ENCODE data around the gene CAMTA1. TPM values are rescaled to one million over a fixed set of nuclear protein-coding genes. Genes with fewer than 3 reads are reported as not detected.

CAMTA1 gene
- total RNA-seq, 1 experiment from 2014 or later, result 69.5 TPM

DNA sequence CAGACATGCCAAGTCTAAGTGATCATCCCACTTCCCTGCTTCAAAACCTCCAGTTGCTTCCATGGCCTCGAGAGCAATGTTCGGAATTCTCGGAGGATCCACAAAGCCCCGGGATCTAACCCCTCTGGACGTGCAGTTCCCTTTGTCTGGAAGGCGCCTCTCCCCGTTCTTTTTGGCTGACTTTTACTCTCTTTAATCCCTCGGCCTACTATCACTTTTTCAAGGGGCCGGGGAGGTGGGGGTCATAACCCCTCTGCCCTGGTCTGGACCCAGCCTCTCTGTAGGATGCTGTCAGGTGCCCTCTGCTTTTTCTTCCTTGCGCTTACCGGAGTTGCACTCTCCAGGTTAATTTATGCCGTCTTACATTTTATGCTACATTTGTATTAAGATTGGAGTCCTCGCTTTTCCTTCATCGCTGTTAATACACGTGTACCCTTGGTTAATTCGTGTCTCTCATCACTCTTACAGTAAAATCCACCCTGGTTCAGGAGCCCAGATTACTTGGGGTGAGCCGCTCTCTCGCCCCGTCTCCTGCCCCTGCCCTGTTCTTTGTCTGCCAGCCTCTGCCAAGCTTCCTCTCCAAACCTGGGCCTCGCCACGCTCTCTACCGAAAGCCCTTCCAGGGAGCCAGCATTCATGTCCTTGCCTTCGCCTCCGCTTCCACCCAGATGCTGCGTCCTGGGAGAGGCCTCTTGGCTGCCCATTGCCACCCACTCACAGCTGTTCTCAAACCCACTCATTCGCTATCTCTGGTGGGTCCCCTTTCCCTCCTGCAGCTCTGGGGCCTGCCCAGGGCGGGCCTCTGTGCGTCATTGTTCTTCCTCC, 448.6 kb downstream of the CAMTA1 start:
- Histone ChIP-seq H3K9ac (ENCODE audit: low read length) (no peak overlapping the region), H4K20me1 (ENCODE audit: insufficient read depth) (no peaks in the 10 kb centered on the region), H3K9me3 (ENCODE audit: control insufficient read depth in 1 of 2, insufficient read depth in 1 of 2, low read depth in 1 of 2, low read length in 2 of 2) (no peaks in the 10 kb centered on the region), H3K27me3 (ENCODE audit: insufficient read depth, low read length) (no peaks in the 10 kb centered on the region), H3K36me3 (ENCODE audit: control insufficient read depth in 1 of 2, insufficient read depth in 2 of 2, low read length in 2 of 2) (no peaks in the 10 kb centered on the region), H3K79me2 (ENCODE audit: insufficient read depth, low read length) (no peaks in the 10 kb centered on the region), H3K4me3 (replicated peaks in 1 of 2; ENCODE audit: low read depth in 1 of 2, low read length in 2 of 2) (no peak overlapping the region), H3K4me2 (ENCODE audit: low read length) (no peak overlapping the region), H2AFZ (ENCODE audit: low read depth, low read length, poor library complexity, severe bottlenecking) (no peak overlapping the region), H3K27ac (ENCODE audit: low read depth, low read length) (no peak overlapping the region), H3K9me2 (ENCODE audit: insufficient read depth) (no peaks in the 10 kb centered on the region), H3K4me1 (ENCODE audit: control insufficient read depth in 1 of 2, insufficient read depth in 2 of 2, low read length in 2 of 2) (peaks cover 1 to 3% of the 10 kb centered on the region in 2 experiments; a peak in 2 of 4 replicates)
- DNase-seq (ENCODE audit: low read depth, low spot score) (no peak), ATAC-seq (no peak)
- TF ChIP-seq FOSL1 (IDR thresholded peaks at IDR 0.05; ENCODE audit: low read depth) (no peak), ZNF274 (IDR thresholded peaks at IDR 0.05; ENCODE audit: low read depth, low read length) (no peak), EGR1 (IDR thresholded peaks at IDR 0.05; ENCODE audit: low read depth) (no peak), CEBPB (IDR thresholded peaks at IDR 0.05; ENCODE audit: low read depth) (no peak), POLR2A (IDR thresholded peaks at IDR 0.05; ENCODE audit: borderline replicate concordance, extremely low read depth, insufficient read depth, insufficient read length) (no peak), SP1 (IDR thresholded peaks at IDR 0.05; ENCODE audit: low read depth) (no peak), JUND (IDR thresholded peaks at IDR 0.05) (no peak), EZH2 (IDR thresholded peaks at IDR 0.05) (no peak), ATF3 (IDR thresholded peaks at IDR 0.05) (no peak), EZH2phosphoT487 (IDR thresholded peaks at IDR 0.05; ENCODE audit: borderline replicate concordance) (no peak), SIN3A (IDR thresholded peaks at IDR 0.05; ENCODE audit: low read depth) (no peak), ZFX (IDR thresholded peaks at IDR 0.05) (no peak)
- TF ChIP-seq, protein P1, sequence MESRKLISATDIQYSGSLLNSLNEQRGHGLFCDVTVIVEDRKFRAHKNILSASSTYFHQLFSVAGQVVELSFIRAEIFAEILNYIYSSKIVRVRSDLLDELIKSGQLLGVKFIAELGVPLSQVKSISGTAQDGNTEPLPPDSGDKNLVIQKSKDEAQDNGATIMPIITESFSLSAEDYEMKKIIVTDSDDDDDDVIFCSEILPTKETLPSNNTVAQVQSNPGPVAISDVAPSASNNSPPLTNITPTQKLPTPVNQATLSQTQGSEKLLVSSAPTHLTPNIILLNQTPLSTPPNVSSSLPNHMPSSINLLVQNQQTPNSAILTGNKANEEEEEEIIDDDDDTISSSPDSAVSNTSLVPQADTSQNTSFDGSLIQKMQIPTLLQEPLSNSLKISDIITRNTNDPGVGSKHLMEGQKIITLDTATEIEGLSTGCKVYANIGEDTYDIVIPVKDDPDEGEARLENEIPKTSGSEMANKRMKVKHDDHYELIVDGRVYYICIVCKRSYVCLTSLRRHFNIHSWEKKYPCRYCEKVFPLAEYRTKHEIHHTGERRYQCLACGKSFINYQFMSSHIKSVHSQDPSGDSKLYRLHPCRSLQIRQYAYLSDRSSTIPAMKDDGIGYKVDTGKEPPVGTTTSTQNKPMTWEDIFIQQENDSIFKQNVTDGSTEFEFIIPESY (IDR thresholded peaks at IDR 0.05; ENCODE audit: extremely low read depth, insufficient replicate concordance, low read length), result no peak
- TF ChIP-seq, protein P2, sequence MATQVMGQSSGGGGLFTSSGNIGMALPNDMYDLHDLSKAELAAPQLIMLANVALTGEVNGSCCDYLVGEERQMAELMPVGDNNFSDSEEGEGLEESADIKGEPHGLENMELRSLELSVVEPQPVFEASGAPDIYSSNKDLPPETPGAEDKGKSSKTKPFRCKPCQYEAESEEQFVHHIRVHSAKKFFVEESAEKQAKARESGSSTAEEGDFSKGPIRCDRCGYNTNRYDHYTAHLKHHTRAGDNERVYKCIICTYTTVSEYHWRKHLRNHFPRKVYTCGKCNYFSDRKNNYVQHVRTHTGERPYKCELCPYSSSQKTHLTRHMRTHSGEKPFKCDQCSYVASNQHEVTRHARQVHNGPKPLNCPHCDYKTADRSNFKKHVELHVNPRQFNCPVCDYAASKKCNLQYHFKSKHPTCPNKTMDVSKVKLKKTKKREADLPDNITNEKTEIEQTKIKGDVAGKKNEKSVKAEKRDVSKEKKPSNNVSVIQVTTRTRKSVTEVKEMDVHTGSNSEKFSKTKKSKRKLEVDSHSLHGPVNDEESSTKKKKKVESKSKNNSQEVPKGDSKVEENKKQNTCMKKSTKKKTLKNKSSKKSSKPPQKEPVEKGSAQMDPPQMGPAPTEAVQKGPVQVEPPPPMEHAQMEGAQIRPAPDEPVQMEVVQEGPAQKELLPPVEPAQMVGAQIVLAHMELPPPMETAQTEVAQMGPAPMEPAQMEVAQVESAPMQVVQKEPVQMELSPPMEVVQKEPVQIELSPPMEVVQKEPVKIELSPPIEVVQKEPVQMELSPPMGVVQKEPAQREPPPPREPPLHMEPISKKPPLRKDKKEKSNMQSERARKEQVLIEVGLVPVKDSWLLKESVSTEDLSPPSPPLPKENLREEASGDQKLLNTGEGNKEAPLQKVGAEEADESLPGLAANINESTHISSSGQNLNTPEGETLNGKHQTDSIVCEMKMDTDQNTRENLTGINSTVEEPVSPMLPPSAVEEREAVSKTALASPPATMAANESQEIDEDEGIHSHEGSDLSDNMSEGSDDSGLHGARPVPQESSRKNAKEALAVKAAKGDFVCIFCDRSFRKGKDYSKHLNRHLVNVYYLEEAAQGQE (IDR thresholded peaks at IDR 0.05; ENCODE audit: low read depth), result no peak
- TF ChIP-seq, protein P3, sequence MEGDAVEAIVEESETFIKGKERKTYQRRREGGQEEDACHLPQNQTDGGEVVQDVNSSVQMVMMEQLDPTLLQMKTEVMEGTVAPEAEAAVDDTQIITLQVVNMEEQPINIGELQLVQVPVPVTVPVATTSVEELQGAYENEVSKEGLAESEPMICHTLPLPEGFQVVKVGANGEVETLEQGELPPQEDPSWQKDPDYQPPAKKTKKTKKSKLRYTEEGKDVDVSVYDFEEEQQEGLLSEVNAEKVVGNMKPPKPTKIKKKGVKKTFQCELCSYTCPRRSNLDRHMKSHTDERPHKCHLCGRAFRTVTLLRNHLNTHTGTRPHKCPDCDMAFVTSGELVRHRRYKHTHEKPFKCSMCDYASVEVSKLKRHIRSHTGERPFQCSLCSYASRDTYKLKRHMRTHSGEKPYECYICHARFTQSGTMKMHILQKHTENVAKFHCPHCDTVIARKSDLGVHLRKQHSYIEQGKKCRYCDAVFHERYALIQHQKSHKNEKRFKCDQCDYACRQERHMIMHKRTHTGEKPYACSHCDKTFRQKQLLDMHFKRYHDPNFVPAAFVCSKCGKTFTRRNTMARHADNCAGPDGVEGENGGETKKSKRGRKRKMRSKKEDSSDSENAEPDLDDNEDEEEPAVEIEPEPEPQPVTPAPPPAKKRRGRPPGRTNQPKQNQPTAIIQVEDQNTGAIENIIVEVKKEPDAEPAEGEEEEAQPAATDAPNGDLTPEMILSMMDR (IDR thresholded peaks at IDR 0.05 in 2 of 3, conservative IDR thresholded peaks at IDR 0.05 in 1 of 3; ENCODE audit: borderline replicate concordance in 1 of 3, insufficient read depth in 1 of 3, low read depth in 2 of 3, low read length in 2 of 3), result no peak
- RAD21 ChIA-PET (ENCODE audit: low non-redundant PET in 1 of 2, low total read pairs in 2 of 2, uncharacterized antibody in 2 of 2, unreplicated experiment in 2 of 2), result no interaction called here
- BruUV-seq (replicated peaks), result no TSS peak
- POLR2A ChIA-PET, result no interaction called here
- intact Hi-C loops (cut with micrococcal nuclease), result no loop called here
- CTCF ChIA-PET, result no interaction called here

Data from HCT116 (cell line).